ENCODE results near the gene DCUN1D2.

- TF ChIP-seq CTCF (IDR thresholded peaks at IDR 0.05 in 8 of 11, conservative IDR thresholded peaks at IDR 0.05 in 3 of 11) (no peak), POLR2A (IDR thresholded peaks at IDR 0.05) (no peak)
These were observed 46.7 kb upstream of the DCUN1D2 start for GRCh38 chr13:113537205-113537604.

All from spleen (tissue), 7 donors.